Measurements from ENCODE around the gene ZFYVE27.

Gene ZFYVE27

DNA sequence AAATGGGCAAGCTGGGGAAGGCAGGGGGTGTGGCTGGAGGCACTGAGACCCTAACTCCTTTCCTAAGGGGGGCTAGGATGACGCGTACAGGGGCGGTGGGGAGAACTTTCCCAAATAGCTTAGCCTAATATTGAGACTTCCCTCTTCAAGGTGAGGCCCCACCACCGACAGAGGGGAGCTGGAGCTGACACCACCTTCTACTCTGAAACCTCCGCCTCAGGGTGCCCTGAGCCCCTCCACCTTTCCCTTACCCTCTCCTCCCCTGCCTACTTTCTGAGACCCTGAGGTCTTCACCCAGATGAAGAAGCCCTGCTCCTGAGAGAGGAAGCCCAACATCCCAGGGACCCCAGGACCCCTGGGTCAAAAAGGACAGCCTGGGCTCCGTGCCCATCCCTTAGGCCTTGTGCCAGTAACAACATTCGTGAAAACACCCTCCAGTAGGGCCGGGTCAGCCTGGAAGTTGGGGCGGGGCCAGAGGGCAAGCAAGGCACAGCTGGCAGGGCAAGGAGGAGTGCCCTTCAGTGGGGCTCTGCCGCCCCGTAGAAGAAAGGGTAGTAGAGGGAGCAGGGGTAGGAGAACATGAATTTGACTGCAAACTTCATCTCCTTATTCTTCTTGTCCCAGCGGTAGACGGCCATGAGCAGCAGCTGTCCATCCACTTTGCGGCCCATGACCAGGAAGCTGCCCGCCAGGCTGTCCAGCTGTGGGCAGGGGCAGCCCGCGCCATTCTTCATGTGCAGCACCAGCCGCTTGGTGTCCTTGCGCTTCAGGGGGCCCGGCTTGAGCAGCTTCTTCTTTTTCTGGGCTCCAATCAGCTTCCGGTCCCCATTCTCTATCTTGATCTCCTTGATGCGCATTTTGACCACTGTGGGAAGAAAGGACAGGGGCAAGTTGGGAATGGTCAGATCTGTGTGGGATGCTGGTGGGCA lies 30.3 kb downstream of the ZFYVE27 start:
- no peak for DNase-seq (ENCODE audit: extremely low read depth, low read depth)
- TF ChIP-seq CTCF (IDR thresholded peaks at IDR 0.05; ENCODE audit: low read depth, low read length), result no peak

- TF ChIP-seq CTCF (IDR thresholded peaks at IDR 0.05; ENCODE audit: low read depth, low read length), result no peak
- DNase-seq (ENCODE audit: extremely low read depth, low read depth), result no peak
Measured at GRCh38 chr10:97768322-97769315, 31.7 kb downstream of the ZFYVE27 start.

GRCh38 chr10:97770255-97770654 lies 33.3 kb downstream of the ZFYVE27 start:
- no peak for DNase-seq (ENCODE audit: extremely low read depth, low read depth)
- TF ChIP-seq CTCF (IDR thresholded peaks at IDR 0.05; ENCODE audit: low read depth, low read length), result no peak

DNA sequence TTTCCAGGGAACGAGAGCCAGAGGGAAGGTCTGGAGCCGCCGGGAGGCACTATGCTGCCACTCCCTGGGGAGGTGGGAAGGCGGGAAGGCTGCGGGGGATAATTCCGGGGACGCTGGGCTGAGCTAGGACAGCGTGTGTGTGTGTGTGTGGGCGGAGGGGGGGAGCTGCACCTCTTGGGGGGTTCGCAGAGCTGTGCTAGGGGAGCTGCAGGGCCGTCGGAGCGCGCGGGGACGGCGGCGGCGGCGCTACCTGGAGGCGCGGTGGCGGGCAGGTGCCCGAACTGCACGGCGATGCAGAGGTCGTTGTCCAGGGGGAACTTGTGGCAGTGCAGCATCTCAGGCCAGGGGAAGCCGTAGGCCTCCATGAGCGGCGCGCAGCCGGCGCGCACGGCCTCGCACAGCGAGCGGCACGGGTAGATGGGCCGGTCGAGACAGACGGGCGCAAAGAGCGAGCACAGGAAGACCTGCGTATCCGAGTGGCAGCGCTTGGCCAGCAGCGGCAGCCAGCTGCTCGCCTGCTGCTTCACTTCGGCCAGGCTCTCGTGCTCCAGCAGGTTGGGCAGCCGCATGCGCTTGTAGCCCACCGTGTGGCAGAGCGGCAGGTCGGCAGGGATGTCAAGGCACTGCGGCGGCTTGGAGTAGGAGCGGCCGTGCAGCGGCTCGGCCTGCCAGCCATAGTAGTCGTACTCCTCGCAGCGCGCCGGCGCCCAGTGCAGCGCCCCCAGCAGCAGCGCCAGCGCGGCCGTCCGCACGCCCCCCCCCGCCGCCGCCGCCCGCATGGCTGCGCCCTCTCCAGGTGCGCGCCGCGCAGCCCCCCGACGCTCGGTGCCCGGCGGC lies 34.3 kb downstream of the ZFYVE27 start:
- no peak for TF ChIP-seq CTCF (IDR thresholded peaks at IDR 0.05; ENCODE audit: low read depth, low read length)

DNA sequence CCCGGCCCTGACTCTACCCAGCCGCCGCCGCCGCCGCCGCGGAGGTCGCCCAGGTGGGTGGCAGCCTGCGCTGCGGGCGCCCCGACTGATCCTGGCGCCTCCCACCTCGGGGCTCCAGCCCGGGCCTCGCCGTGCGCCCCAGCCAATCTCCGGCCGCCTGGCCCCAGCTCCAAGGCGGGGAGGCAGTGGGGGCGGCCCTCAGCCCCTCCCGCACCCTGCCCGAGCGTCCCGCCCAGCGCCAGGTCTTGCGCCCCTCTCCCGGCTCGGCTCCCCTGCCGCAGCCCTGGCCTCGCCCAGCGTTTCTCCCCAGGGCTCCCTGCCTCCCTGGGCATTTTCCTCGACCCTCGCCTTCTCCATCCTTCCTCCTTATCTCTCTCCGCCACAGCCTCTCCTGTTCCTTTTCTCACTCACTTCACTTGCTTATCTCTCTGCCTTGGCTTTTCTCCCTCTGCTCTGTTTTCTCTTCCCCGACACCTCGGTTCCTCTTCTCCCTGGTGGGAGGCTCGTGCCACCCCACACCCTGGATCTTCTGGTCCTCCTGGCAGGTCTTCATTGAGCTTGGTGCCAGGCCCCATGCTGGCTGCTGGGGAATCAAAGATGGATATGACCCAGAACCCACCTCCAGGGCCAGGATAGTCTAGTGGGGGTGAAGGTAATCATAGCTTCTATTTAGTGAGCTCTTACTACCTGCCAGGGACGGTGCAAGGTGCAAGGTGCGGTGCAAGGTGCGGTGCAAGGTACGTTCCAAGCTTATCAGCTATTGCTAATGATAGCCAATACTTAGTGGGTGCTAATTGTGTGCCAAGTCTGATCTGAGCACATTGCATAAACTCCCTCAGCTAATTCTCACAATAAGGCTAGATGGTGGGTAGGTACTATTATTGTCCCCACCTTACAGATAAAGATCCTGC lies 35.2 kb downstream of the ZFYVE27 start, which contains the start of gene SFRP5:
Gene SFRP5, minus strand, starts transcription at position 87 of the 911 bp plus-strand sequence. CDS start 166 bp downstream, outside the sequence.
- no peak for DNase-seq (ENCODE audit: extremely low read depth, low read depth)
- TF ChIP-seq CTCF (IDR thresholded peaks at IDR 0.05; ENCODE audit: low read depth, low read length), result no peak

More for the DNA sequence above, 34.3 kb downstream of the ZFYVE27 start:
- DNase-seq (ENCODE audit: extremely low read depth, low read depth), result no peak

DNA sequence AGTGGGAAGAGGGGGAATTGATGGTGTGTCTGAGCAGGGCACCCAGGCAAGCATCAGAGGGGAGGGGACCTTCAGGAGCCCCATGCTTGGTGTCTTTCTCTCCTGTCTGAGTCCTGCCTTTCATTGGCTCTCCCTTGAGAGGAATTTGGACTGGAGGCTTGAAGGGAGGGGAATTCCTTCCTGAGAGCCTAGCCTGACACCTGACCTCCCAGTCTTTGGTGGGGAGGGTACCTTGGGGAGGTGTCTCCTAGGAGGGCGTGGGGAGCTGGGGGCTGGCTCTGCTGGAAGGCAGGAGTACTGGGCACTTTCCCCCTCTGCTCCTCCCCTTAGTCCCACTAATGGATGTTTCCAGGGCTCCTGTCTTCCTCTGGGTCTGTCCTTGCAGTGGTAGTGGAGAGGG lies 36.2 kb downstream of the ZFYVE27 start:
- no peak for DNase-seq (ENCODE audit: extremely low read depth, low read depth)
- TF ChIP-seq CTCF (IDR thresholded peaks at IDR 0.05; ENCODE audit: low read depth, low read length), result no peak

Data from AG09319 (cell line).